GM23248 (cell line): ENCODE measurements around the gene INHA. TPM values are rescaled to one million over a fixed set of nuclear protein-coding genes. Genes with fewer than 3 reads are reported as not detected.

ENCODE experiments used
- DNase-seq: peaks from one replicate; pipeline ENCODE4 v3.0.0-alpha.2; 2015
- H2AFZ ChIP-seq: fragments of 200-600 bp; sonication (generic); 2 replicates; pipeline ENCODE4 v1.6.1; 2016; ENCODE audit warnings: antibody characterized with exemption
- H3F3A ChIP-seq: fragments of 200-600 bp; sonication (generic); 2 replicates; pipeline ENCODE4 v1.6.1; 2016; ENCODE audit warnings: mild to moderate bottlenecking, antibody characterized with exemption, mixed run types; ENCODE audit not compliant: insufficient read depth
- H3K27ac ChIP-seq: fragments of 200-600 bp; sonication (generic); 2 replicates; pipeline ENCODE4 v1.5.1; 2016; ENCODE audit warnings: mild to moderate bottlenecking
- H3K27me3 ChIP-seq: fragments of 200-600 bp; sonication (generic); replicated peaks from 2 replicates; pipeline ENCODE4 v1.6.1; 2016; ENCODE audit warnings: mild to moderate bottlenecking; ENCODE audit not compliant: insufficient read depth
- H3K36me3 ChIP-seq: fragments of 200-600 bp; sonication (generic); 2 replicates; pipeline ENCODE4 v1.6.1; 2016; ENCODE audit warnings: low read depth, mild to moderate bottlenecking
- H3K4me1 ChIP-seq: fragments of 200-600 bp; sonication (generic); 2 replicates; pipeline ENCODE4 v1.6.1; 2016; ENCODE audit warnings: mild to moderate bottlenecking; ENCODE audit not compliant: insufficient read depth
- H3K4me2 ChIP-seq: fragments of 200-600 bp; sonication (generic); one replicate; pipeline ENCODE4 v1.6.1; 2016; ENCODE audit warnings: mild to moderate bottlenecking; ENCODE audit not compliant: unreplicated experiment
- H3K4me3 ChIP-seq: fragments of 200-600 bp; sonication (generic); 2 replicates; pipeline ENCODE4 v1.5.1; 2016; ENCODE audit warnings: mild to moderate bottlenecking
- H3K79me2 ChIP-seq: fragments of 200-600 bp; sonication (generic); 2 replicates; pipeline ENCODE4 v1.6.1; 2016; ENCODE audit warnings: mild to moderate bottlenecking; ENCODE audit not compliant: insufficient read depth
- H3K9ac ChIP-seq: fragments of 200-600 bp; sonication (generic); 2 replicates; pipeline ENCODE4 v1.6.1; 2016; ENCODE audit warnings: mild to moderate bottlenecking
- H3K9me2 ChIP-seq: fragments of 200-600 bp; sonication (generic); 2 replicates; pipeline ENCODE4 v1.6.1; 2016; ENCODE audit warnings: mixed run types, mild to moderate bottlenecking, moderate library complexity; ENCODE audit not compliant: insufficient read depth
- H3K9me3 ChIP-seq: fragments of 200-600 bp; sonication (generic); one replicate; pipeline ENCODE4 v1.6.1; 2017; ENCODE audit warnings: low read depth
- H4K20me1 ChIP-seq: fragments of 200-600 bp; sonication (generic); 2 replicates; pipeline ENCODE4 v1.6.0; 2016; ENCODE audit not compliant: insufficient read depth
- EZH2 ChIP-seq: fragments of 200-600 bp; sonication (generic); IDR thresholded peaks from 2 replicates; pipeline ENCODE4 v1.6.1; 2018; ENCODE audit warnings: antibody characterized with exemption, mild to moderate bottlenecking; ENCODE audit not compliant: insufficient read depth, poor library complexity, severe bottlenecking
- EZH2phosphoT487 ChIP-seq: fragments of 200-600 bp; sonication (generic); IDR thresholded peaks from 2 replicates; pipeline ENCODE4 v1.6.1; 2018; ENCODE audit warnings: antibody characterized with exemption, moderate library complexity, mild to moderate bottlenecking, low read depth; ENCODE audit not compliant: insufficient read depth
- WGBS, 2 experiments: methylation state at CpG; one replicate each; pipeline ENCODE4 v1.1.6; 2015 to 2017; ENCODE audit warnings: low lambda C conversion rate in 2 of 2, low coverage in 1 of 2; ENCODE audit errors: missing lambda C conversion rate in 2 of 2; 5-methylcytosine and 5-hydroxymethylcytosine counted together
- in situ Hi-C: fragments of 300-500 bp; cut with MboI; formaldehyde crosslinking; loops from 2 replicates; pipeline ENCODE4 v1.15.0; 2020
- polyA plus RNA-seq: library from polyadenylated mRNA; unstranded; fragments of >200 nt; fragmentation: Nextera tagmentation; extraction: Ambion mirVana; gene quantifications from 2 replicates; pipeline ENCODE4 v1.2.1, GENCODE V29; 2016
- total RNA-seq: library from RNA; depleted of rRNA; stranded (reverse); fragments of >200 nt; shearing (Covaris generic); gene quantifications from 2 replicates; pipeline ENCODE4 v1.2.3, GENCODE V29; 2014

The INHA gene
- total and polyA plus RNA-seq, 2 experiments from 2014 or later = 0.11 to 0.36 TPM

DNA sequence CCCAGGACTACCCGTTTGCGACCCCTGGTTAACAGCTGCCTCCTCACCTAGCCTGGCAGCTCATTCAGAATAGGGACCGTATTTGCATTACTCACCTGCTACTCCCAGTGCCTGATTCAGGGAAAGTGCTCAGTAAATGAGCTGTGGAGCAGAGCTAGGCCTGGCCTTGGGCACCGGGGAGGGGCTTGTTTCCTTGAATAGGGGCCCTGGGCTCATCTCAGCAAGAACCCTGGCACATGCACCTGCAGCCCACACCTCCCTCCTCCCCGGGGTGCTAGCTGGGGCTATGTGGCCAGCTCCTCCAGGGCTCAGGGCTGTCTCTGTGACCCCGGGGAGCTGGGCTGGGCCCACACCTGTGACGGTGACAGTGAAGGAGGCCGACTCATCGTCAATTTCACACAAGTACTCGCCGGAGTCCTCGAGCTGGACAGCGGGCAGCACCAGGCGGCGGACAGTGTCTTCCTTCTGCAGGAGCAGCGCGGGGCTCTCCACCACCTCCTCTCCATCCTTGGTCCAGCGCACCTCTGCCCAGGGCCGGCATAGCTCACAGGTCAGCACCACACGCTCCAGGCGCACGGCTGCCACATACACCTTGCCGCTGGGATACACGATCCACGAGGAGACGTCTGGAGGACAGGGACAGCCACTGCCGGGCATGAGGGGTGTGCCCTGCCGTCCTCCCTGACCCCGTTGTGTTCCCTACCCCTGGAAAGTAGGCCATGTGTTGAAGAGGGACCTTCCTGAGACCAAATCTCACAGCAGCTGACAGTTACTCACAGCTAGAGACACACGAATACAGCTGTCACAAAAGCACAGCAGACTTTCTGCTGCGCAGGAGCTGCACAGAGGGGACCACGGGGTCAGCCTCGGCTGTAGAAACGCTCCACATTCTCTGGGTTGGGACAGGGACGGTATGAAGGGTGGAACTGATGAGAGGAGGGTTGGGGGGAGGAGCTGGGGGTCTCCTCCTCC lies 9.8 kb upstream of the INHA start:
- no peak overlapping the region for H3K4me2 ChIP-seq
- no peaks in the 10 kb centered on the region for H3K9me2 ChIP-seq
- no peaks in the 10 kb centered on the region for H4K20me1 ChIP-seq
- H2AFZ ChIP-seq = no peak overlapping the region
- H3K36me3 ChIP-seq = no peaks in the 10 kb centered on the region
- no peak overlapping the region for H3K9ac ChIP-seq
- 0 out of 2 replicates have a peak, but pooled peaks cover 5% of the 10 kb centered on the region for H3F3A ChIP-seq
- H3K79me2 ChIP-seq = no peaks in the 10 kb centered on the region
- no peak overlapping the region for H3K27ac ChIP-seq
- TF ChIP-seq EZH2 (no peak), EZH2phosphoT487 (no peak)
- no peak overlapping the region for H3K4me3 ChIP-seq
- in situ Hi-C loops = no loop called here
- no peaks in the 10 kb centered on the region for H3K9me3 ChIP-seq
- WGBS, 2 experiments = 79 to 81% methylated on average over 33 to 34 of the region's 35 CpGs
- peaks cover 11% of the 10 kb centered on the region; the same call in 1 of the 2 replicates for H3K4me1 ChIP-seq
- no peaks in the 10 kb centered on the region for H3K27me3 ChIP-seq
- DNase-seq = no peak

DNA sequence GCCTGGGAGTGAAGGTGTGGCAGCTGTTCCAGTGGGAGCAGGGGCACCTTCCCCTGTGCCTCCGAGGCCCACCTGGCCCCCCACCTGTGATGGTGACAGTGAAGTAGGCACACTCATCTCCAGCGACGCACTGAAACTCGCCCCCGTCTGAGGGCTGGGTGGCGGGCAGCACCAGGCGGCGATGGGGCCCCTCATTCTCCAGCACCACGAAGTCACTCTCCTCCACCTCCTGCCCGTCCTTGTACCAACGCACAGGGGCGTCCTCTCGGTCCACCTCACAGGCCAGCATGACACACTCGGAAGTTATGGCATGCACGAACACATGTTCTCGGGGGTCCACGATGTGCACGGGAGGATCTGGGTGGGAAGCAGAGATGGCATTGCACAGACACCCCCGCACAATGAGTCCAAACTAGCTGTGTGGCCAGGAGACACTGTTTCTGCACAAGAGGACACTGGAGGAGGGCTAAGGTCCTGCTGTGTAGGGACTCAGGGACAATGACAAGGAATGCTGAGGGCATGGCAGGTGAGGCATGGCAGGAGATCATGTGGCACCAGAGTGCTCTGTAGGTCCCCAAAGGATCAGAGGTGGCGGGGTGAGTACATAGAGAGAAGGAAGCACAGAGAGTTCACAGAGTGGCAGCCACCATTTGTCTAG lies 8.7 kb upstream of the INHA start:
- H3K4me2 ChIP-seq = no peak overlapping the region
- H3K27ac ChIP-seq = no peak overlapping the region
- H3K36me3 ChIP-seq = no peaks in the 10 kb centered on the region
- no peaks in the 10 kb centered on the region for H3K79me2 ChIP-seq
- in situ Hi-C loops = no loop called here
- H3F3A ChIP-seq = 0 out of 2 replicates have a peak, but pooled peaks cover 5% of the 10 kb centered on the region
- TF ChIP-seq EZH2phosphoT487 (no peak), EZH2 (no peak)
- H3K9ac ChIP-seq = no peak overlapping the region
- no peaks in the 10 kb centered on the region for H3K27me3 ChIP-seq
- peaks cover 11% of the 10 kb centered on the region; the same call in 1 of the 2 replicates for H3K4me1 ChIP-seq
- H2AFZ ChIP-seq = no peak overlapping the region
- H3K9me3 ChIP-seq = no peaks in the 10 kb centered on the region
- no peaks in the 10 kb centered on the region for H3K9me2 ChIP-seq
- H4K20me1 ChIP-seq = no peaks in the 10 kb centered on the region
- 90 to 93% methylated on average over 16 to 20 of the region's 20 CpGs for WGBS, 2 experiments
- no peak for DNase-seq
- no peak overlapping the region for H3K4me3 ChIP-seq

DNA sequence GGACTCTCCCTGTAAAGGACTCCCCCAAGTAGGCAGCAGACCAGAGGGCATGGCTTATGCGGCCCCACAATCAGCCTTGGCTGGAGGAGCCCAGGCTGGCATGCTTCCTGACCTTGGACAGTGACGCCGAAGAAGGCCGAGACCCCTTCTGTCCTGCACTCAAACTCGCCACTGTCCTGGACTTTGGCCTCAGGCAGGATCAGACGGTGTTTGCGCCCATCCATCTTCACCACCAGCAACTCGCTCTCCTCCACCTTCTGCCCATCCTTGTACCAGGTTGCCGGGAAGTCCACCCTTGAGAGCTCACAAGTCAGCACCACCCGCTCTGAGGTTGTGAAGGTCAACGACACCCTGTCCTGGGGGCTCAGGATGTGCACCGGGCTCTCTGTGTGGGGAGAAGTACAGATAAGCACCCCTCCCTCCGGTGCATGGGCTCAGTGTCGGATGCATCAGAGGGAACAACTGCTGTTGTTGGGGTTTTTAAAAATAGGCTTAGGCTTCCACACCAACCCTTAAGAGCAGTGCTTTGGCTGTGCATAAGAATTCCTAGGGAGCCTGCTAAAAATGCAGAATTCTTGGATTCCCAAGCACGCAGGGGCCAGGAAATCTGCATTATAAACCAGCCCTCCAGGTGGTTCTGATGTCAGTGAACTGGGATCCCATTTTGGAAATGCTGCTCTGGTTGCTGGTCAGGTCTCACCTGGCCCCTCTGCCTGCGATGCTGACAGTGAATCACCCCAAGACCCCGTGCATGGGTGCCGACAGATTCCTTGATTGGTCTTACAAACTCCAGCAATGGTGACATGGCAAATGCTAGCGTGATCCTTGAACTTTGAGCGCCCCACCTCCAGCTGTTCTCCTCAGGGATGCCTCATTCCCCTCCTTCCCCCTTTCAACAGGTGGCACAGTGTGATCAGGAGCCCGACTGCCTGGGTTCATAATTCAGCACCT lies 6.7 kb upstream of the INHA start:
- Histone ChIP-seq H3K9me2 (no peaks in the 10 kb centered on the region), H3K27me3 (no peaks in the 10 kb centered on the region), H3K27ac (no peak overlapping the region), H4K20me1 (no peaks in the 10 kb centered on the region), H3K4me2 (no peak overlapping the region), H3K36me3 (no peaks in the 10 kb centered on the region), H3K4me1 (peaks cover 6% of the 10 kb centered on the region; the same call in 1 of the 2 replicates), H3K9ac (no peak overlapping the region), H3K79me2 (peaks cover 15% of the 10 kb centered on the region; the same call in 1 of the 2 replicates), H3K4me3 (no peak overlapping the region), H3F3A (no peaks in the 10 kb centered on the region), H2AFZ (no peak overlapping the region), H3K9me3 (no peaks in the 10 kb centered on the region)
- in situ Hi-C loops = no loop called here
- DNase-seq = no peak
- TF ChIP-seq EZH2phosphoT487 = no peak
- no peak for TF ChIP-seq EZH2
- 88% methylated on average over 21 of the region's 21 CpGs for WGBS, 2 experiments

DNA sequence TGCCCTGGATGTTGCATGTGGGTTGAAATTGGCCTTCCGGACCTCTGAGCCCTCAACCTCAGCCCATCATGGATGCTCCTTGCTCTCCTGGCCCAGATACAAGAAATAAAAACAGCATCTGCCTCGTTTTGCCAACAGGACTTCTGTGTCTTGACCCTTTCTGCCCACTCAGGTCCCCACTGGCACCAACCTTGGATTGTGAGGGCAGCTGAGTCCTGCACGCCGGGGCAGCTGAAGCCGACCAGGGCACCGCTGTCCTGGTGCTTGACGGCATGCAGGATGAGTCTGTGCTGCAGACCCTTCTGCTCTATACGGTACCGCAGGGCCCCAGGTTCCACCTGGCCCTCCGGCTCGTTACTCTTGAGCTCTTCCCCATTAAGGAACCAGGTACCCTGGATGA lies 5.5 kb upstream of the INHA start:
- in situ Hi-C loops = no loop called here
- Histone ChIP-seq H3K27me3 (no peaks in the 10 kb centered on the region), H3K9ac (no peak overlapping the region), H3K36me3 (no peaks in the 10 kb centered on the region), H3K9me2 (no peaks in the 10 kb centered on the region), H3K27ac (no peak overlapping the region), H3F3A (no peaks in the 10 kb centered on the region), H3K4me1 (peaks cover 6% of the 10 kb centered on the region; the same call in 1 of the 2 replicates), H3K9me3 (no peaks in the 10 kb centered on the region), H4K20me1 (no peaks in the 10 kb centered on the region), H3K79me2 (peaks cover 15% of the 10 kb centered on the region; the same call in 1 of the 2 replicates), H3K4me2 (no peak overlapping the region), H3K4me3 (no peak overlapping the region), H2AFZ (no peak overlapping the region)
- WGBS, 2 experiments = 90 to 93% methylated on average over 11 of the region's 11 CpGs
- TF ChIP-seq EZH2phosphoT487 (no peak), EZH2 (no peak)
- DNase-seq = no peak
